MM.1S (cell line): ENCODE results near the gene TFCP2L1.

Experiments used
- DNase-seq: peaks from one replicate; pipeline ENCODE4 v3.0.0-alpha.2; 2015
- H2AFZ ChIP-seq: fragments of 300-600 bp; sonication (generic); 2 replicates; pipeline ENCODE4 v1.6.0; 2016; ENCODE audit warnings: antibody characterized with exemption, low read length
- H3F3A ChIP-seq: fragments of 300-600 bp; sonication (generic); 2 replicates; pipeline ENCODE4 v1.6.1; 2016; ENCODE audit warnings: mild to moderate bottlenecking, antibody characterized with exemption, low read length, moderate library complexity, mixed read lengths; ENCODE audit not compliant: insufficient read depth
- H3K27ac ChIP-seq: fragments of 300-600 bp; sonication (generic); 2 replicates; pipeline ENCODE4 v1.5.1; 2016; ENCODE audit warnings: mild to moderate bottlenecking, low read length
- H3K27me3 ChIP-seq: fragments of 300-600 bp; sonication (generic); replicated peaks from 2 replicates; pipeline ENCODE4 v1.6.0; 2016; ENCODE audit warnings: low read length; ENCODE audit not compliant: insufficient read depth
- H3K36me3 ChIP-seq: fragments of 300-600 bp; sonication (generic); replicated peaks from 2 replicates; pipeline ENCODE4 v1.6.1; 2016; ENCODE audit warnings: mild to moderate bottlenecking, low read length, mixed read lengths; ENCODE audit not compliant: insufficient read depth
- H3K4me1 ChIP-seq: fragments of 300-600 bp; sonication (generic); 2 replicates; pipeline ENCODE4 v1.6.1; 2016; ENCODE audit warnings: low read length, mixed read lengths
- H3K4me2 ChIP-seq: fragments of 300-600 bp; sonication (generic); 2 replicates; pipeline ENCODE4 v1.6.0; 2016; ENCODE audit warnings: low read depth, low read length
- H3K4me3 ChIP-seq: fragments of 300-600 bp; sonication (generic); 2 replicates; pipeline ENCODE4 v1.5.1; 2016; ENCODE audit warnings: low read length, mixed read lengths
- H3K79me2 ChIP-seq: fragments of 300-600 bp; sonication (generic); 2 replicates; pipeline ENCODE4 v1.6.1; 2016; ENCODE audit warnings: mixed run types, low read length, mixed read lengths
- H3K9ac ChIP-seq: fragments of 300-600 bp; sonication (generic); 2 replicates; pipeline ENCODE4 v1.6.1; 2016; ENCODE audit warnings: low read length, mixed read lengths
- H3K9me2 ChIP-seq: fragments of 300-600 bp; sonication (generic); replicated peaks from 2 replicates; pipeline ENCODE4 v1.6.1; 2016; ENCODE audit warnings: mild to moderate bottlenecking, low read length, mixed read lengths; ENCODE audit not compliant: insufficient read depth
- H3K9me3 ChIP-seq: fragments of 300-600 bp; sonication (generic); replicated peaks from 2 replicates; pipeline ENCODE4 v1.6.1; 2016; ENCODE audit warnings: mild to moderate bottlenecking, low read length, mixed read lengths; ENCODE audit not compliant: insufficient read depth
- H4K20me1 ChIP-seq: fragments of 300-600 bp; sonication (generic); 2 replicates; pipeline ENCODE4 v1.6.1; 2016; ENCODE audit warnings: mild to moderate bottlenecking, low read length, moderate library complexity, mixed read lengths; ENCODE audit not compliant: insufficient read depth
- EZH2 ChIP-seq: fragments of 300-600 bp; sonication (generic); optimal IDR thresholded peaks from 2 replicates; pipeline ENCODE3; 2017; ENCODE audit warnings: low read depth, mild to moderate bottlenecking, antibody characterized with exemption, low read length, mixed read lengths
- EZH2phosphoT487 ChIP-seq: fragments of 300-600 bp; sonication (generic); IDR thresholded peaks from 2 replicates; pipeline ENCODE4 v1.6.1; 2018; ENCODE audit warnings: antibody characterized with exemption, low read length
- TF ChIP-seq, protein P1 (sequence below): fragments of 300-600 bp; sonication (generic); IDR thresholded peaks from 2 replicates; pipeline ENCODE4 v1.5.1; 2016; ENCODE audit warnings: antibody characterized with exemption, low read length, mixed read lengths

Gene TFCP2L1

DNA sequence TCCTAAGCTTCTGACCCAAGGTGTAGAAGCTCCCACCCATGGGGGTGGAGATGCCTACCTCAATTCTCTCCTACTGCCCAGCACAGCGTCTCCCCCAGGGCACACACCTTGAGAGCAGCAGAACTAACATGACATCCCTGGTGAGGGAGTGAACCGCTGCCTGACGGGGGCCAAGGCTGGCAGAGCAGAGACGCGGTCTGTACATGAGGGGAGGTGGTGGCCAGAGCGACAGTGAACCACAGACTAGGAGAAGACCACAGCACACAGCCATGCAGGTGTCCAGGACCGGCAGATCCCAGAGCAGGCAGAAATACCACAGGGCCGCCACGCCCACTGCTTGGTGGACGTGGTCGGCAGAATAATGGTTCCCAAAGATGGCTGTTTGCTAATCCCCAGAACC, 40.4 kb downstream of the TFCP2L1 start:
- Histone ChIP-seq H3K27me3 (no peaks in the 10 kb centered on the region), H4K20me1 (no peaks in the 10 kb centered on the region), H3K9me2 (no peaks in the 10 kb centered on the region), H3K9ac (no peak overlapping the region), H3F3A (no peaks in the 10 kb centered on the region), H3K9me3 (no peaks in the 10 kb centered on the region), H3K27ac (no peak overlapping the region), H3K79me2 (no peaks in the 10 kb centered on the region), H3K4me3 (no peak overlapping the region), H3K36me3 (no peaks in the 10 kb centered on the region), H3K4me1 (no peaks in the 10 kb centered on the region), H3K4me2 (no peak overlapping the region), H2AFZ (no peak overlapping the region)
- DNase-seq, result no peak
- no peak for TF ChIP-seq EZH2
- no peak for TF ChIP-seq EZH2phosphoT487
- TF ChIP-seq, protein P1, sequence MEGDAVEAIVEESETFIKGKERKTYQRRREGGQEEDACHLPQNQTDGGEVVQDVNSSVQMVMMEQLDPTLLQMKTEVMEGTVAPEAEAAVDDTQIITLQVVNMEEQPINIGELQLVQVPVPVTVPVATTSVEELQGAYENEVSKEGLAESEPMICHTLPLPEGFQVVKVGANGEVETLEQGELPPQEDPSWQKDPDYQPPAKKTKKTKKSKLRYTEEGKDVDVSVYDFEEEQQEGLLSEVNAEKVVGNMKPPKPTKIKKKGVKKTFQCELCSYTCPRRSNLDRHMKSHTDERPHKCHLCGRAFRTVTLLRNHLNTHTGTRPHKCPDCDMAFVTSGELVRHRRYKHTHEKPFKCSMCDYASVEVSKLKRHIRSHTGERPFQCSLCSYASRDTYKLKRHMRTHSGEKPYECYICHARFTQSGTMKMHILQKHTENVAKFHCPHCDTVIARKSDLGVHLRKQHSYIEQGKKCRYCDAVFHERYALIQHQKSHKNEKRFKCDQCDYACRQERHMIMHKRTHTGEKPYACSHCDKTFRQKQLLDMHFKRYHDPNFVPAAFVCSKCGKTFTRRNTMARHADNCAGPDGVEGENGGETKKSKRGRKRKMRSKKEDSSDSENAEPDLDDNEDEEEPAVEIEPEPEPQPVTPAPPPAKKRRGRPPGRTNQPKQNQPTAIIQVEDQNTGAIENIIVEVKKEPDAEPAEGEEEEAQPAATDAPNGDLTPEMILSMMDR, result no peak

DNA sequence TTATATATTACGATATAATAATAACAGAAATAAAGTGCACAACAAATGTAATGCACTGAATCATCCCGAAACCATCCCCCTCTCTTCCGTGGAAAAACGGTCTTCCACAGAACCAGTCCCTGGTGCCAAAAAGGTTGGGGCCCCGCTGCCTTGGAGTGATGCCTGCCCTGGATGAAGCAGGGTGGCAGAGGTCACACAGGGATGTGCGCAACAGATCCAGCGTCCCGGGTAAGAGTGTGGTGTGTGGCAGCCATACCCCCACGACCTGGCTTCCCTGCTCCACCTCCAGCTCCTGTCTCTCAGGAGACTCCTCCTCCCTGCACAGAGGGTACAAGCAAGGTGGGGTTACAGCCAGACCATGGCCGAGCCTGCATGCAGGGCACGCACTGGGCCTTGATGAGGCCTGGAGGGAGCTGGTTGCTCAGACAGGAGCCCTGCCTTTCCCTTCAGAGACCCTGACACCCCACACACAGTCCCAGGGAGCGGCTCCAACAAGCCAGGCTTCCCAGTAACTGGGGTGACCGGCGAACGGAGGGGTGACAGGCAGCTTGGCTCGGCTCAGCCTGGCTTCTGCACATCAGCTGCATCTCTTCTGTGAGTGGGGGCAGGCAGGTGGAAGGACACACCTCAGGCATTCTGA, 41.1 kb downstream of the TFCP2L1 start:
- Histone ChIP-seq H3K27me3 (no peaks in the 10 kb centered on the region), H3K27ac (no peak overlapping the region), H3K4me3 (no peak overlapping the region), H3K79me2 (no peaks in the 10 kb centered on the region), H3K36me3 (no peaks in the 10 kb centered on the region), H2AFZ (no peak overlapping the region), H3K9ac (no peak overlapping the region), H3K4me1 (no peaks in the 10 kb centered on the region), H3K4me2 (no peak overlapping the region), H3K9me3 (no peaks in the 10 kb centered on the region), H4K20me1 (no peaks in the 10 kb centered on the region), H3K9me2 (no peaks in the 10 kb centered on the region), H3F3A (no peaks in the 10 kb centered on the region)
- no peak for TF ChIP-seq EZH2phosphoT487
- TF ChIP-seq, protein P1, result no peak
- TF ChIP-seq EZH2, result no peak
- DNase-seq, result no peak

DNA sequence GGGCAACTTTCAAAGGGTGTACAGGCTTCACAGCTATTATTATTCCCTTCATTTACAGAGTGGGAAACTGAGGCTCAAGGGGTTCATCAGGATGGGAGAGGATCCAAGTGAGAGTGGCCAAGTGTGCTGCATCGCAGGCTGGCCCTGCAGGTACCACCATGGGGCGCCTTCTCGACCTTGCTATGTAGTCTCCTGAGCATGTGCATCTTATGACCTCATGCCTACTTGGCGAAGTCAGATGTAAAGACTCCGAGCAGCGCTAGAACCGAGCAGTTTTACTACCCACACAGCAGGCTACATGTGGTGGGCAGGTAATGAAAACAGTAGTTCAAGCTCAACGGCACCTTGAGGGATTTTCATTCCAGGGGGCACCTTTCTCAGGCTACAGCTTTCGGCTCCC, 42.0 kb downstream of the TFCP2L1 start:
- Histone ChIP-seq H3K4me2 (no peak overlapping the region), H3F3A (no peaks in the 10 kb centered on the region), H3K4me1 (no peaks in the 10 kb centered on the region), H3K36me3 (no peaks in the 10 kb centered on the region), H4K20me1 (no peaks in the 10 kb centered on the region), H3K9me3 (no peaks in the 10 kb centered on the region), H3K9ac (no peak overlapping the region), H3K4me3 (no peak overlapping the region), H3K79me2 (no peaks in the 10 kb centered on the region), H2AFZ (no peak overlapping the region), H3K27ac (no peak overlapping the region), H3K27me3 (no peaks in the 10 kb centered on the region), H3K9me2 (no peaks in the 10 kb centered on the region)
- no peak for DNase-seq
- TF ChIP-seq EZH2, result no peak
- TF ChIP-seq, protein P1, result no peak
- no peak for TF ChIP-seq EZH2phosphoT487
